Measurements from ENCODE around the gene PTPN21.

PTPN21 gene

GRCh38 chr14:88470542-88471440, 84.0 kb downstream of the PTPN21 start:
- DNase-seq (ENCODE audit: low read depth in 2 of 2): no peak

DNA sequence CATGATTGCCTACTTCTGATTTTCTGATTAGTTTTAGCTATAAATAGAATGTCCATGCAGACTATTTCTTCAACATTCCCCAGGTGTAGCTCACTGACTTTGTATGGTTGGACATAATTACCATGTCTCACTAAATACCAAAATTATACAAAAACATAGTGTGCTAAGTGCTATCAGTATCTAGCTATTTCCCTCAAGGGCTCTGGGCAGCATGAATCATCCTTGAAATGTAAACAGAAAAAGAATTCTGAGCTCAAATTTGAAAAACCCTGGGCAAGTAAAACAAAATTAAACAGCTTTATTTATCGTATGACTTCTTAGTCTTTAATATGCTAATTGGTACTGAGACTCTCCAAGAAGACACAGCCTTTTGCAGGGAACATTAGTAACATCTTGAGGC, 86.4 kb downstream of the PTPN21 start:
- DNase-seq (ENCODE audit: low read depth in 2 of 2): no peak

- no peak for DNase-seq (ENCODE audit: low read depth in 2 of 2)
These were observed 91.5 kb downstream of the PTPN21 start for GRCh38 chr14:88463318-88463717.

- no peak for DNase-seq (ENCODE audit: low read depth in 2 of 2)
These were observed 99.9 kb downstream of the PTPN21 start for GRCh38 chr14:88454886-88455285.

DNA sequence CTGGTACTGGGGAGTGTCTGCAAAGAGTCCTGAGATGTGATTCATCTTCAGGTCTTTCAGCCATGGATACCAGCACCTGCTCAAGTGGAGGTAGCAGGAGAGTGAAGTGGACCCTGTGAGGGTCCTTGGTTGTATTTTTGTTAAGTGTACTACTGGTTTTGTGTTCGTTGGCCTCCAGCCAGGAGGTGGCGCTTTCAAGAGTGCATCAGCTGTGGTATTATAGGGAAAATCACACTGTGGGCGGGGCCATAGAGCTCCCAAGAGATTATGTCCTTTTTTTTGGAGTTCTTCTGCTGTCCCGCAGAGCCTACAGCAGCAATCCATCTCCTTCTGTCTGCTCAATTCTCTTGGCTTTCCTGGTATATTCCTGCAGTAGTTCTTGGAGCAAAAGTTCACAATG, 102.6 kb downstream of the PTPN21 start:
- no peak for DNase-seq (ENCODE audit: low read depth in 2 of 2)

GRCh38 chr14:88439088-88439487, 115.7 kb downstream of the PTPN21 start:
- no peak for DNase-seq (ENCODE audit: low read depth in 2 of 2)

DNA sequence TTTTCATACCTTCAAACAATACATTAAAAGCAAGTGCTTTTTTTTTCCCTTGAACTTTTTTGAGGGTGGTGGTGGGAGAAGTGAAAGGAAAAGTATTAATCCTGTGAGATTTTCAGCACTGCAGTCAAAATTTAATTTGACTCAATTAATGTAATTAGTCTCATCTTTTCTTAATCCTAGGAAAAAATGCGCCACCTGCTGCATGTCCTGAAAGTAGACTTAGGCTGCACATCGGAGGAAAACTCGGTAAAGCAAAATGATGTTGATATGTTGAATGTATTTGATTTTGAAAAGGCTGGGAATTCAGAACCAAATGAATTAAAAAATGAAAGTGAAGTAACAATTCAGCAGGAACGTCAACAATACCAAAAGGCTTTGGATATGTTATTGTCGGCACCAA, 117.1 kb downstream of the PTPN21 start:
- no peak for DNase-seq (ENCODE audit: low read depth in 2 of 2)

DNA sequence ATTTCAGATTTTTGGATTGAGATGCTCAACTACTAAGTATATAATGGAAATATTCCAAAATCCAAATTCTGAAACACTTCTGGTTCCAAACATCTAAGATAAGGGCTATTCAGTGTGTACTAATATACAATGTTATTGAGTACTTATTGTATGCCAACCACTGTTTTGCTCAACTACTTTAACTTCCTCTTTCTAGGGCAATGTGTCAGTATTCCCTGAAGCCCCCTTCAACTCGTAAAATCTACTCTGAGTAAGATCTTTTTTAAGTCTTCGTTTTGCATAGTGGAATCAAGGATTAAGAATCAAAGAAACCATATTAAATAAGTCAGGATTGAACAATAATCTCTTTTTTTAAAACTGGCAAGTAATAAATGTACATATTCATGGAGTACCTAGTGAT, 123.8 kb downstream of the PTPN21 start:
- no peak for DNase-seq (ENCODE audit: low read depth in 2 of 2)

GRCh38 chr14:88426271-88426670, 128.5 kb downstream of the PTPN21 start:
- DNase-seq (ENCODE audit: low read depth in 2 of 2): no peak

DNA sequence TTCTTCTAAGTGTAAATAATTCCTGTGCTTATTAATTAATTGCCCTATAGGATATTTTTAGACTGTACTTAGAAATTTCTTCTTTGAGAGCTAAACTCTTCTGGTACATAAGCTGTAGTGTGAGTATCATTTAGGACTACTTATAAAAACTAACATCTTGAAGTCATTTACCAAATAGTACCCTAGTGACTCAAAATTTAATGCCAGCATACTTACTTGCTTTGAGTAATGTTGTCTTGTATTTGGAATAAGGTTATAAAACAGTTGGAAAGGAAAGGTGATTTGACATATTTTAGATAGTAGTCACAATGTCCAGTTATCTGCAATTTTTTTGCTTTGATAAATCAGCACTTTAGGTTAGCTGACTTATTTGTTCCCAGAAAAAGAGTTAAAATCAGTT, 130.2 kb downstream of the PTPN21 start:
- DNase-seq (ENCODE audit: low read depth in 2 of 2): no peak

DNA sequence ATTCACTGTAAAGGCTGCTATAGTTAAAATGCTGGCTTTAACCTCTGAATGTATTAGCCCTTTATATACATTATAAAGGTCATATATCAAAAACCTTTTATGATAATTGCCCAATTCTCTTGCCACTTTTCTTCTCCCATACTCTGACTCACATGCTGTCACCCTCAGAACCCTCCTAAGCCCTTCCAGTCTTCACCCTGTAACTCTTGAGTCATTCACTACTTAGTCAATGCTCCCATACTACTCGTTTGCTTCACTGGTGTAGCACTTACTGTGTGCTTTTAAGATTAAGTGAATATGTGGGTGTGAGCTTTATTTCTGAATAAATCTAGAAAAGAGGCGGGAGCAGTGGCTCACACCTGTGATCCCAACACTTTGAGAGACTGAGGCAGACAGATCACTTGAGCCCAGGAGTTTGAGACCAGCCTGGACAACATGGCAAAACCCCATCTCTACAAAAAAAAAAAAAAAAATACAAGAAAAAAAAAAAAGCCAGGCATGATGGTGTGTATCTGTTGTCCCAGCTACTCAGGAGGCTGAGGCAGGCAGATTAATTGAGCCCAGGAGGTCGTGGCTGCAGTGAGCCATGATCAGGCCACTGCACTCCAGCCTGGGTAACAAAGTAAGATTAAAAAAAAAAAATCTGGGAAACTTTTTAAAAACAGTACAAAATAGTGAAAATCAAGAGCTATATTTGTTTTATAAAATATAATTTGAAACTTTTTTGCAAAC, 131.7 kb downstream of the PTPN21 start:
- peak in 1 of 2 donors; percentile 2 for DNase-seq (ENCODE audit: low read depth in 2 of 2)

DNA sequence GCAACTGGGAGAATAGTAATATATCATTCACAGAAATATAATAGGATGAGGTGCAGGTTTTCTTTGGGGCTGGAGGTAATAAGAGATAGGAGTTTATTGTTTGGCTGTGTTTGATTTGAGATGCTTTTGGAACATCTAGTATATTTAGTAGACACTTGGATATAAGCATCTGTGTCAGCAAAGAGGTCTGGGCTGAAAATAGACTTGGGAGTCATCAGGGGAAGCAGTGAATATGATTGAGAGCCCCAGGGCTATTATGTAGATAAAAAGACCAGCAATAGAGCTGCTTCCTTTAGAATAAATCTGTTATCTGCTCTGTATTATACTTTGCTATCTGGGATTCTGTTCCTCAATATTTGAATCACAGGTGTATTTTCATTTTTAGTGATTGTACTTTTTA, 132.8 kb downstream of the PTPN21 start:
- DNase-seq (ENCODE audit: low read depth in 2 of 2): no peak

- no peak for DNase-seq (ENCODE audit: low read depth in 2 of 2)
These were observed 133.5 kb downstream of the PTPN21 start for GRCh38 chr14:88421286-88421685.

GRCh38 chr14:88420187-88420586, 134.6 kb downstream of the PTPN21 start:
- DNase-seq (ENCODE audit: low read depth in 2 of 2): no peak

GRCh38 chr14:88417594-88417993, 137.2 kb downstream of the PTPN21 start:
- no peak for DNase-seq (ENCODE audit: low read depth in 2 of 2)
